ENCODE data around the gene HOXA5.

HOXA5 gene

GRCh38 chr7:27107391-27108381 lies 35.8 kb downstream of the HOXA5 start:
- peak; percentile 47 for DNase-seq (ENCODE audit: low spot score)

GRCh38 chr7:27106901-27107240 lies 36.6 kb downstream of the HOXA5 start:
- DNase-seq (ENCODE audit: low spot score), result no peak

GRCh38 chr7:27106181-27106900 lies 37.1 kb downstream of the HOXA5 start:
- DNase-seq (ENCODE audit: low spot score), result peak; percentile 42

GRCh38 chr7:27105301-27106031 lies 38.0 kb downstream of the HOXA5 start:
- peak; percentile 9 for DNase-seq (ENCODE audit: low spot score)

GRCh38 chr7:27104341-27105058 lies 39.0 kb downstream of the HOXA5 start:
- DNase-seq (ENCODE audit: low spot score), result peak; percentile 8

- DNase-seq (ENCODE audit: low spot score), result peak; percentile 55
Observed at GRCh38 chr7:27103489-27104226, 39.8 kb downstream of the HOXA5 start.

DNA sequence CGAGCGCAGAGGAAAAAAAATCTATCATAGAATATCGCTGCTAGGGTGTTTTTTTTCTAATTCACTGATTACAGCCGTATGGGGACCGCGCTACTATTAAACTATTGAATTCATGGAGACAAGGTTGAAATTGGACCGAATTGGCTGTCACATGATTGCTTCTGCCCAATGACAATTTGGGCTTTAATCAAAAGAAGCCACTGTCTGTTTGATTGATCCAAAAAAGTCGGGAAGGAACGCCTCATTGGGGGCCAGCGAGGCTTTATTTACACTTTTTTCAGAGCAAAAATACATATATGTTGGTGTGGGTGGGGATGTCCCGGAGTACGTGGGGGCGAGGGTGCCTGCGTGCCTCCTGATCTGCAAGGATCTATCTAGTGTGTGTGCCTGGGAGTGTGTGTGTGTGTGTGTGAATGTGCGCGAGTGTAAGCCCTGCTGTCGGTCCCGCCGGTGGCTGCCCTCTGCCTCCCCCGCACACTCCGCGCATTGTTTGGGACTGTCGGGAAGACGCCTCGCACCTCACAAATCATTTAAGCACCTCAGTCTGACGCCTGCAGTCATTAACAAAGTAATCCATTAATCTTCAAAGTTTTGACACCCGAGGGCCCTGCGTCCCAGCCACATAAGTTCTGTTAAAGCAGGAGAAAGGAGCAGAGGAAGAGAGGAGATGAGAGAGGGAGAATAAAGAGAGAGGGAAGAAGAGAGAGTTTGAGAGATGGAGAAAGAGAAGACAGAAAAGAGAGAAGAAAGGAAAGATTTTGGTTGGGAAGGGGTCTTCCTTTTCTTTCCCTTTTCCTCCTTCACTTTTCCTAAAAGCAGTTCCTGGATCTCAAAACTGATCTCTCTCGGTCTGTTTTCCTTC lies 40.7 kb downstream of the HOXA5 start, which contains the start of gene HOXA2:
Gene HOXA2 (minus strand): TSS at position 103 of the 862 bp plus-strand sequence. CDS start 183 bp downstream, outside the sequence.
- peak; percentile 67 for DNase-seq (ENCODE audit: low spot score)

- peak; percentile 34 for DNase-seq (ENCODE audit: low spot score)
Observed at GRCh38 chr7:27101957-27102580, 41.4 kb downstream of the HOXA5 start.

DNA sequence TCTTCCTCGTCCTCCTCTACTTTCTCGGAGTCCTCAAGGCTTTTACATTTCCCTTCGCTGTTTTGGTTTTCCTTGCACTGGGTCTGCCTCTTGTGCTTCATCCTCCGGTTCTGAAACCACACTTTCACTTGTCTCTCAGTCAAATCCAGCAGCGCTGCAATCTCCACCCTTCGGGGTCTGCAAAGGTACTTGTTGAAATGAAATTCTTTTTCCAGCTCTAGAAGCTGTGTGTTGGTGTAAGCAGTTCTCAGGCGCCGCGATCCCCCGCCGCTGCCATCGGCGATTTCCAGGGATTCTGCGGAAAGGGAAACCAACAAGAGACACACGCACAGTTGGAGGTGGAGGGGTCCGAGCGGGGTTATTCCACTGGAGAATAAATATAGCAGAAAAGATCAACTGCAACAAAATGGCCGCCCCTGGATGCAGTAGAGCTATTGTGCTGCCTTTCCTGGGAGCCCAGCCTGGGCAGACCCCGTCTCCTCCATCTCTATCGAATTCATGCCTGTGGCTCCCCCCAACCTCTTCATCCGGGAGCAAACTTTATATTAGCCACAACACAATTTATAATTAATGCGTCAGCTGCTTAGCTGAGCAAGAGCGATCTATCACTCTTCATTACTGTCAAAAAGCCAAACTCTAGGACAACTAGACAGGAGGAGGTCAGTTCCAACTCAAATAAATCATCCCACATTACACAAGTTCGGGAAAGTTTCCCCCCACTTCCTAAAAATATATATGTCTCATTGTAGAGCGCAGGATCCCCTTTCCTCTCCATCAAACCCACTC lies 42.1 kb downstream of the HOXA5 start:
- DNase-seq (ENCODE audit: low spot score), result peak; percentile 41

GRCh38 chr7:27100694-27101170 lies 42.7 kb downstream of the HOXA5 start:
- peak; percentile 36 for DNase-seq (ENCODE audit: low spot score)

GRCh38 chr7:27099453-27100370 lies 43.8 kb downstream of the HOXA5 start:
- DNase-seq (ENCODE audit: low spot score), result peak; percentile 28

DNA sequence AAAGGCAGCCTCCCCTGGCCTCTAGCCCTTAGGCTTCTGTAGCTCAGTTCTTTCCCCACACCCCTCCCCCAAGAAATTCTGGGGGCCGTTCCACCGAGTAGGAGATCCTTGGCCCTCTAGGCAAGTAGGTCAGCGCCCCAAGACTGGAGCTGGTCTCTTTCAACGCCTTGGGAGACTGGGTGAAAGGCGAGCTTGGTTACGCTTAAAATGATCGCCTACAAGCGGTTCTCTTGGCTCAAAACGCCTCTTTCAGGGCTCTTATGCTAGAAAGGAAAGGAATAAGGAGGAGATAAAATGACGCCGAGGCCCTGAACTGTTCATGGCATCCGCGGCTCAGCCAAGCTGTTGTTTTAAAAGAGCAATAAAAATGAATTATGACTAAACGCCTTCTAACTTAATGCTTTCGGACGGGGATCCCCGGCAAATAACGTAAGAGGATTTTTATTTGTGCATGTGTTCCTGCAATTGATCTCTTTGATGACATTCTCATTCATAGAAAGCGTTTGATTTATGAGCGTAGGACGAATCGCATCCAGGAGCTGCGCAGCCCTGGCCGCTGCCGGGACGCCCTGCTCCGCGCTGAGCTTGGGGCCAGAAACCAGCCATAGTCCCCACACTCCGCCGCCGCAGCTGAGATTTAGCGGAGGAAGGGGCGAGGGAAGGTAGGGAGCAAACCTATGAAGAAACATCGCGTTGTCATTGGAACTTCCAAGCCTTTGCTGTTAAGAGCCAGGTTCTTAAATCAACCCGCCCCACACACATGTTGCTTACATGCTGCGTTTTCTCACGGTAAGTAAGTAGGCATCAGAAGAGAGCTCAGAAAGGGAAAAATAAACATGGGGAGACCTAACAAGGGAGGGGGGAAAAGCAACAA lies 44.7 kb downstream of the HOXA5 start:
- DNase-seq (ENCODE audit: low spot score), result peak; percentile 57

DNA sequence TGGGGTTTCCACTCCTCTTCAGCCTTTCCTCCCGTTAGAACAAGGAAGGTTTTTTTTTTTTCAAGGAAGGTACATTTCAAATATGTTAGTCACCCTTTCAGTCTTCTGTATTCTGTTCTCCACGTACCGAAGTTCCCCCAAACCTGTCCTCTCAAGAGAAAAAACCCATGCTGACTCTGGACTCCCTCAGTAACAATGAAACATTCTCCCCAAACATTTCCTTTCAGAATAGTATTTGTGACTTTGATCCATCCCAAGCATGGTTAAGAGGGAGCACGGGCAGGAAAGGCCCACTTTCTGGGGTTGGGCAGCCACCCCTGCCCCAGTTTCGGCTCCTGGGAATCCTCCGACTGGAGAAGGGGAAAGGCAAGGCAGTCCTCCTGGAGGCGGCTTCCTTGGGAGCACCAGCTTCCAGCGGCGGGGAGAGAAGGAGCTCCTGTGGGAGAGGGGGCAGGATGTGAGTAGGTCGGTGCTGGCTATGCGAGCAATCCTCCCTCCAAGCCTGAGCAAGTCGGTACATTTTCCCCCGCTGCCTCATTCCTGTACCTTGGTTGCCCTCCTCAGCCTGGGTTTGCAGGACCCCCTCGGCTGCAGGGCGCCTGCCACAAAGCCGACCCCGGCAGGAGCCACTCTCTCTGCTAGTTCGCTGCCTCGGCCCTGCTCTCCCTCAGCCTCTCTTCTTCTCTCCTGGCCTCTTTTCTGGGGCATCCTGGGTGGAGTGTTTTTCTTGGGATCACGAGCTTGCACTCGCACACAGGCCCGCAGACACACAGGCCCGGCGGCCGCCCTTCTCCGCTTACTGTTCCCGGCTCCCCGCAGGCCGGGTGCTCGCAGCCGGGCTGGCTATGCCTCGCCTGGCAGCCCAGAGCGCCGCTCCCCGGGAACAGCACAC lies 45.5 kb downstream of the HOXA5 start:
- peak; percentile 74 for DNase-seq (ENCODE audit: low spot score)

GRCh38 chr7:27096768-27097514 lies 46.5 kb downstream of the HOXA5 start:
- DNase-seq (ENCODE audit: low spot score), result peak; percentile 63

All from kidney tubule cell (primary cell).